Smooth muscle cell of the pulmonary artery (primary cell): Measurements from ENCODE around the gene CEACAM3. TPM values are rescaled to one million over a fixed set of nuclear protein-coding genes. Genes with fewer than 3 reads are reported as not detected.

Source experiments
- total RNA-seq: library from RNA; depleted of rRNA; stranded (reverse); fragments of >200 nt; gene quantifications from 2 replicates; pipeline ENCODE4 v1.2.3, GENCODE V29; 2014

The CEACAM3 gene
- not detected in 2 replicates for total RNA-seq

DNA sequence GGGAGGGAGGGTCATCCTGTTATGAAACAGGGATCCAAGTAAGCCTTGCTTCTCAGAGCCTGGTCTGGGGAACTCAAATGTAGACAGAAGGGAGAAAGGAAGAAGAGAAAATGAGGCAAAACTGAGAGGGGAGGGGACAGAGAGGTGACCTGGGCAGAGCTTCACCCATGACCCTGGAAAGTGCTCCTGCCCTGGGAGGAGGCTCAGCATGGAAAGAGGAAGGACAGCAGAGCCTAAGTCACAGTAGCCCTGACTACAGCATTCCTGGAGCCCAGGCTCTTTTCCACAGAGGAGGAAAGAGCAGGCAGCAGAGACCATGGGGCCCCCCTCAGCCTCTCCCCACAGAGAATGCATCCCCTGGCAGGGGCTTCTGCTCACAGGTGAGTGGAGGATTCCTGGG is at the start of gene CEACAM3:
Gene CEACAM3 (plus strand): TSS at position 226 of the 400 bp plus-strand sequence. CDS start 91 bp downstream, at position 317.

DNA sequence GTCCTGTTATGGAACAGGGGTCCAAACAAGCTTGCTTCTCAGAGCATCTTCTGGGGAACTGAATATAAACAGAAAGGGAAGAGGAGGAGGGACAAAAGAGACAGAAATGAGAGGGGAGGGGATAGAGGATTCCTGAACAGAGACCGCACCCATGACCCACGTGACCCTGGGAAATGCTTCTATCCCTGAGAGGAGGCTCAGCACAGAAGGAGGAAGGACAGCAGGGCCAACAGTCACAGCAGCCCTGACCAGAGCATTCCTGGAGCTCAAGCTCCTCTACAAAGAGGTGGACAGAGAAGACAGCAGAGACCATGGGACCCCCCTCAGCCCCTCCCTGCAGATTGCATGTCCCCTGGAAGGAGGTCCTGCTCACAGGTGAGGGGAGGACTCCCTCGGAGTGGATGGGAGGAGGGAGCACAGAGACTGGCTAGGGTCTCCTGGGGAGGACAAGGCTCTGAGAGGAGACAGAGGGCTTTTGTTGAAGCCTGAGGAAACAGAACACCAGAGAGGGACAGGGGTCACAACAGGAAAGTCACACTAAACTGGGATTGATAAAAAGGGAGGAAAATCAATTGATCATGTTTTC is 41.0 kb upstream of the CEACAM3 start, which contains the start of gene CEACAM6:
Gene CEACAM6 (plus strand): TSS at position 203 of the 586 bp plus-strand sequence. CDS start 109 bp downstream, at position 312.

DNA sequence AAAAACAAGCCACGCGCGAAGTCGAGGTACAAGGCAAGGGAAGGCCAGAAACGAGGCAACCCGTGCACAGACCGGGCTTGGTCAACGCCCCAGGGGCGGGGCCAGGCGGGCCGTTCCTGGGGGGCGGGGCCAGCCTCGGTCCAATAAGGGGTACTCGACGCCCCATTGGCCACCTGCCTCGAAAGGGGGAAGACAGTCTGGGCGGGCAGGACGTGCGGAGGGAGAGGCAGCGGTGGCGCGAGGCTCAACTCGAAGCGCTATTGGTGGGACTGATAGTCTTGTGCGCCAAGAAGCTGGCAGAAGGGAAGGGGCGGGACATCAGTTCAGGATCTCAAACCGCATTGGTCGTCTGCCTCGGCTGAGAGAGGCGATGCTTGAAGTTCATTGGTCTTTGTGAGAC is 48.2 kb downstream of the CEACAM3 start, which contains the start of gene LYPD4:
Gene LYPD4 (minus strand): TSS at position 83 of the 400 bp plus-strand sequence. CDS start 5,398 bp downstream, outside the sequence.

DNA sequence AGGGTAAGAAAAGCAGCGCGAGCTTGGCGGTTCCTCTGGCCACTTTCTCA is 48.4 kb downstream of the CEACAM3 start, which contains the start of gene DMRTC2:
Gene DMRTC2 (plus strand): TSS at position 42 of the 50 bp plus-strand sequence. CDS start 2,387 bp downstream, outside the sequence.

DNA sequence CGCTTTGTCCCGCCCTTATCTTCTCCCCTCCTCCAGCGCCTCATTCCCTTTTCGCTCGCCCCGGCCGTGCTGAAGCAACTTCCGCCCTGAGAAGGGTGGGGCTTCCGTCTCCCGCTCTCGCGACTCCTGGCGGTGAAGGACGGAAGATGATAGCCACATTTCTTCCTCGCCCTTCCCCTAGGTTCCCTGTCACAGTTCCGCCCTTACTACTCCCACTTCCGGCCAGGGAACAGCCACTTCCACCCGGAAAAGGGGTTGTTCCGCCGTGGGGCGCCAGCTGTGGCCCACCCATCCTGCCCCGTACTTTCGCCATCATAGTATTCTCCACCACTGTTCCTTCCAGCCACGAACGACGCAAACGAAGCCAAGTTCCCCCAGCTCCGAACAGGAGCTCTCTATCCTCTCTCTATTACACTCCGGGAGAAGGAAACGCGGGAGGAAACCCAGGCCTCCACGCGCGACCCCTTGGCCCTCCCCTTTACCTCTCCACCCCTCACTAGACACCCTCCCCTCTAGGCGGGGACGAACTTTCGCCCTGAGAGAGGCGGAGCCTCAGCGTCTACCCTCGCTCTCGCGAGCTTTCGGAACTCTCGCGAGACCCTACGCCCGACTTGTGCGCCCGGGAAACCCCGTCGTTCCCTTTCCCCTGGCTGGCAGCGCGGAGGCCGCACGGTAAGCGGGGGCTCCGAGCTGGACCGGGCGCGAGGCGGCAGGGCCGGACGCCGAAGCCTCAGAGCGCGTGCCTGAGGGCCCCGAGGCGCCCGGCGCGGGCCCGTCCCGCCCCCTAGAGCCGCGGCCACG is 63.4 kb downstream of the CEACAM3 start, which contains the start of gene RPS19:
Gene RPS19 (plus strand): TSS at position 638 of the 801 bp plus-strand sequence. CDS start 520 bp downstream, outside the sequence.

Other genes starting within 250 kb of the CEACAM3 start
- gene CEACAM21, start 220.4 kb upstream of the CEACAM3 start, total RNA-seq, result not detected in 2 replicates
- not detected in 2 replicates for gene CEACAM4, start 169.5 kb upstream of the CEACAM3 start, total RNA-seq
- gene CEACAM7, start 108.3 kb upstream of the CEACAM3 start, total RNA-seq, result not detected in 2 replicates
- not detected in 2 replicates for gene CEACAM5, start 88.0 kb upstream of the CEACAM3 start, total RNA-seq
- gene CEACAM6, start 41.1 kb upstream of the CEACAM3 start, total RNA-seq, result not detected in 2 replicates
- not detected in 2 replicates for gene LYPD4, start 48.1 kb downstream of the CEACAM3 start, total RNA-seq
- not detected in 2 replicates for gene DMRTC2, start 48.5 kb downstream of the CEACAM3 start, total RNA-seq
- 612 and 811 TPM in 2 replicates for gene RPS19, start 63.7 kb downstream of the CEACAM3 start, total RNA-seq
- 0.07 and 0.20 TPM in 2 replicates for gene CD79A, start 80.7 kb downstream of the CEACAM3 start, total RNA-seq
- gene ARHGEF1, start 86.6 kb downstream of the CEACAM3 start, total RNA-seq, result 33.4 and 39.2 TPM in 2 replicates
- 0.07 and 0.10 TPM in 2 replicates for gene ERFL, start 131.9 kb downstream of the CEACAM3 start, total RNA-seq
- 184 and 186 TPM in 2 replicates for gene RABAC1, start 162.7 kb downstream of the CEACAM3 start, total RNA-seq
- gene ATP1A3, start 197.6 kb downstream of the CEACAM3 start, total RNA-seq, result 0.13 TPM in 1 of 2 replicates, not detected in the other